Measurements from ENCODE around the gene SERTAD3. TPM values are rescaled to one million over a fixed set of nuclear protein-coding genes. Genes with fewer than 3 reads are reported as not detected.
"Not testable (repeated sequence)": the region's sequence is repeated elsewhere in the genome, so short reads cannot be mapped to it uniquely, and the experiment has no call there.

SERTAD3 gene
- total RNA-seq, 4 donors from 2014 or later, result 15.6 to 25.2 (median 20.4) TPM

- Histone ChIP-seq H3K27ac (peak overlapping the region in 1 of 3 donors; percentile 17), H3K27me3 (no peaks in the 10 kb centered on the region), H3K36me3 (peaks cover 15 to 17% of the 10 kb centered on the region in 2 donors), H3K4me3 (replicated peaks in 1 of 3) (no peak overlapping the region), H3K9me3 (no peaks in the 10 kb centered on the region), H3K4me1 (peaks cover 8 to 28% of the 10 kb centered on the region in 2 donors)
- WGBS, 2 donors, result 92 to 95% methylated on average over 11 of the region's 11 CpGs
- TF ChIP-seq POLR2A (IDR thresholded peaks at IDR 0.05), result no peak
- TF ChIP-seq, protein P1, sequence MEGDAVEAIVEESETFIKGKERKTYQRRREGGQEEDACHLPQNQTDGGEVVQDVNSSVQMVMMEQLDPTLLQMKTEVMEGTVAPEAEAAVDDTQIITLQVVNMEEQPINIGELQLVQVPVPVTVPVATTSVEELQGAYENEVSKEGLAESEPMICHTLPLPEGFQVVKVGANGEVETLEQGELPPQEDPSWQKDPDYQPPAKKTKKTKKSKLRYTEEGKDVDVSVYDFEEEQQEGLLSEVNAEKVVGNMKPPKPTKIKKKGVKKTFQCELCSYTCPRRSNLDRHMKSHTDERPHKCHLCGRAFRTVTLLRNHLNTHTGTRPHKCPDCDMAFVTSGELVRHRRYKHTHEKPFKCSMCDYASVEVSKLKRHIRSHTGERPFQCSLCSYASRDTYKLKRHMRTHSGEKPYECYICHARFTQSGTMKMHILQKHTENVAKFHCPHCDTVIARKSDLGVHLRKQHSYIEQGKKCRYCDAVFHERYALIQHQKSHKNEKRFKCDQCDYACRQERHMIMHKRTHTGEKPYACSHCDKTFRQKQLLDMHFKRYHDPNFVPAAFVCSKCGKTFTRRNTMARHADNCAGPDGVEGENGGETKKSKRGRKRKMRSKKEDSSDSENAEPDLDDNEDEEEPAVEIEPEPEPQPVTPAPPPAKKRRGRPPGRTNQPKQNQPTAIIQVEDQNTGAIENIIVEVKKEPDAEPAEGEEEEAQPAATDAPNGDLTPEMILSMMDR (IDR thresholded peaks at IDR 0.05), result no peak
- no peak for DNase-seq
- intact Hi-C loops (cut with DNase I), result loop anchor here (10.0 kb wide), 1 partner anchor 97 kb away; the partner anchor contains the start of genes C19orf47 and PLD3
Measured at GRCh38 chr19:40441719-40442253, 2.3 kb downstream of the SERTAD3 start.

DNA sequence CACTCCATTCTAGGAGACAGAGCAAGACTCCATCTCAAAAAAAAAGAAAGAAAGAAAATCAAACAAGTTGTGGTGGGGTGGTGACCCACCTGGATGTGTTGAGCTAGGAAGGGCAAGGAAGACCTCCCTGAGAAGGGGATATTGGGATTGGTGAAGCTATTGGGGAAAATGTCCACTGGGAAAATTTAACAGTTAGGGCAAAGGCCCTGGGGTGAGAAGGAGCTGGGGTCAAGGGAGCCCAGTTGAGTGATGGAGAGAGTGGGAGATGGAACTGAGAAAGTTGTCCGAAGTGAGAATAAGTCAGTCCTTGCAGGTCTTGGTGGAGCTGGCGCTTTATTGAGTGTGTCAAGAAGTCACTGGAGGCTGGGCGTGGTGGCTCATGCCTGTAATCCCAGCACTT lies 5.9 kb downstream of the SERTAD3 start:
- WGBS, 2 donors, result 92 to 98% methylated on average over 3 of the region's 3 CpGs
- DNase-seq, result no peak
- H3K27me3 ChIP-seq, result no peaks in the 10 kb centered on the region
- peaks cover 15 to 17% of the 10 kb centered on the region in 2 donors for H3K36me3 ChIP-seq
- intact Hi-C loops (cut with DNase I), result no loop called here
- TF ChIP-seq, protein P1 (IDR thresholded peaks at IDR 0.05), result no peak
- no peak for TF ChIP-seq POLR2A (IDR thresholded peaks at IDR 0.05)
- H3K9me3 ChIP-seq, result no peaks in the 10 kb centered on the region
- peaks cover 3 to 18% of the 10 kb centered on the region in 2 donors for H3K4me1 ChIP-seq
- H3K27ac ChIP-seq, result no peak overlapping the region
- no peak overlapping the region for H3K4me3 ChIP-seq (replicated peaks in 1 of 3)

GRCh38 chr19:40433391-40434216 lies 10.5 kb downstream of the SERTAD3 start:
- H3K4me1 ChIP-seq, result peaks cover 7 to 17% of the 10 kb centered on the region in 2 donors
- intact Hi-C loops (cut with DNase I), result no loop called here
- no peaks in the 10 kb centered on the region for H3K27me3 ChIP-seq
- TF ChIP-seq, protein P1 (IDR thresholded peaks at IDR 0.05), result no peak
- peak in 1 of 2 donors; percentile 68 for TF ChIP-seq POLR2A (IDR thresholded peaks at IDR 0.05)
- peak overlapping the region in 1 of 3 donors; percentile 27 for H3K4me3 ChIP-seq (replicated peaks in 1 of 3)
- H3K36me3 ChIP-seq, result no peaks in the 10 kb centered on the region
- WGBS, 2 donors, result 1 to 3% methylated on average over 21 to 27 of the region's 50 CpGs
- peak; percentile 92 to 93 for DNase-seq
- H3K9me3 ChIP-seq, result no peaks in the 10 kb centered on the region
- peak overlapping the region; percentile 57 to 93 (median 92) for H3K27ac ChIP-seq

- WGBS, 2 donors, result 29 to 43% methylated on average over 7 of the region's 7 CpGs
- intact Hi-C loops (cut with DNase I); H3K27me3 ChIP-seq: not testable (repeated sequence)
Measured at GRCh38 chr19:40432760-40433159, 11.4 kb downstream of the SERTAD3 start.

DNA sequence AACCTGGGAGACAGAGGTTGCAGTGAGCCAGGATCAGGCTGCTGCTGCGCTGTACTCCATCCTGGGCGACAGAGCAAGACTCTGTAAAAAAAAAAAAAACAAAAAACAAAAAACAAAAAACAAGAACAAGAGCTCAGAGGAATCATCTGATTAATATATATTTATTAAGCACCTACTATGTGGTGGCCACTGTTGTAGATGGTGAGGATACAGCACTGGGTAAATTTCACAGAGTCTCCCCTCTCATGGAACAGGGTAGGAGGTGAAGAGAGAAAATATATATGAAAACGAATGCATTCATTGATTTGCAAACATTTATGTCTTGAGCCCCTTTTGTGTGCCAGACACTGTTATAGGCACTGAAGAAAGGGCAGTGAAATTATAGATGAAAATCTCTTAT lies 12.4 kb downstream of the SERTAD3 start:
- Histone ChIP-seq H3K27me3 (no peaks in the 10 kb centered on the region), H3K4me1 (peaks cover 7 to 17% of the 10 kb centered on the region in 2 donors), H3K9me3 (no peaks in the 10 kb centered on the region), H3K4me3 (replicated peaks in 1 of 3) (no peak overlapping the region), H3K27ac (no peak overlapping the region), H3K36me3 (no peaks in the 10 kb centered on the region)
- TF ChIP-seq, protein P1 (IDR thresholded peaks at IDR 0.05), result no peak
- TF ChIP-seq POLR2A (IDR thresholded peaks at IDR 0.05), result no peak
- intact Hi-C loops (cut with DNase I), result no loop called here
- 92 to 93% methylated on average over 3 of the region's 3 CpGs for WGBS, 2 donors
- DNase-seq, result no peak

More at GRCh38 chr19:40432760-40433159, 11.4 kb downstream of the SERTAD3 start:
- peaks cover 7 to 17% of the 10 kb centered on the region in 2 donors for H3K4me1 ChIP-seq
- peak overlapping the region; percentile 57 to 93 (median 92) for H3K27ac ChIP-seq
- H3K9me3 ChIP-seq, H3K36me3 ChIP-seq, DNase-seq: not testable (repeated sequence)
- H3K4me3 ChIP-seq (replicated peaks in 1 of 3), result peak overlapping the region in 1 of 3 donors; percentile 27

- intact Hi-C loops (cut with DNase I); H3K4me3 ChIP-seq (replicated peaks in 1 of 3); H3K36me3 ChIP-seq; H3K27me3 ChIP-seq; H3K27ac ChIP-seq; DNase-seq; H3K9me3 ChIP-seq: not testable (repeated sequence)
- WGBS, 2 donors, result 91 to 98% methylated on average over 10 of the region's 10 CpGs
- peaks cover 7 to 17% of the 10 kb centered on the region in 2 donors for H3K4me1 ChIP-seq
Measured at GRCh38 chr19:40430242-40430641, 13.9 kb downstream of the SERTAD3 start.

- H3K27me3 ChIP-seq; H3K36me3 ChIP-seq; H3K4me3 ChIP-seq (replicated peaks in 1 of 3); intact Hi-C loops (cut with DNase I); H3K9me3 ChIP-seq; H3K27ac ChIP-seq; DNase-seq: not testable (repeated sequence)
- H3K4me1 ChIP-seq, result peaks cover 19 to 22% of the 10 kb centered on the region in 2 donors
- WGBS, 2 donors, result 95 to 97% methylated on average over 7 of the region's 7 CpGs
Measured at GRCh38 chr19:40428197-40428596, 15.9 kb downstream of the SERTAD3 start.
